Measurements from ENCODE around the gene MALT1.
A peak's percentile ranks its signal among the peaks of the same experiment; 100 is the strongest.

MALT1 gene

DNA sequence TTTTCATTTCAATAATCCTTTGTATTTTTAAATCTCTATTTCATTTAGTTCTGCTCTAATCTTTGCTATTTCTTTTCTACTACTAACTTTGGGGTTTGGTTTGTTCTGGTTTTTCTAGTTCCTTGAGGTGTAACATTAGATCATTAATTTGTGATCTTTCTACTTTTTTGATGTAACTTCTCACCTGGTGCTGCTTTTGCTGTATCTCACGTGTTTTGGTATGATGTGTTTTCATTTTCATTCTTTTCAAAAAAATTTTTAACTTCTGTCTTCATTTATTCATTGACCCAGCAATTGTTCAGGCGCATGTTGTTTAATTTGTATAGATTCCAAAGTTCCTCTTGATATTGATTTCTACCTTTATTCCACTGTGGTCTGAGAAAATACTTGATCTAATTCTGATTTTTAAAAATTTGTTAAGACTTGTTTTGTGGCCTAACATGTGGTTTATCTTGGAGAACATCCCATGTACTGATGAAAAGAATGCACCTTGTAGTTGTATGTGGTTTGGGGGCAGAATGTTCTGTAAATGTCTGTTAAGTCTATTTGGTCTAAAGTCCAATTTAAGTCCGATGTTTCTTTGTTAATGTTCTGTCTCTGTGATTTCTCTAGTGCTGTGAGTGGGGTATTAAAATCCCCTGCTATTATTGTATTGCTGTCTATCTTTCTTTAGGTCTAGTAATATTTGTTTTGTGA lies 17.3 kb upstream of the MALT1 start:
- Histone ChIP-seq H3K27me3 (ENCODE audit: low read depth, low read length) (no peaks in the 10 kb centered on the region), H3K79me2 (ENCODE audit: low read length) (no peaks in the 10 kb centered on the region), H2AFZ (ENCODE audit: low read depth, low read length) (no peak overlapping the region), H4K20me1 (ENCODE audit: insufficient read depth, low read length) (no peaks in the 10 kb centered on the region), H3K9me3 (ENCODE audit: insufficient read depth, low read length) (peaks cover 27% of the 10 kb centered on the region), H3K4me2 (ENCODE audit: low read length) (no peak overlapping the region), H3K4me3 (ENCODE audit: low read length) (no peak overlapping the region), H3K4me1 (ENCODE audit: low read length) (peaks cover 70% of the 10 kb centered on the region), H3K9ac (ENCODE audit: low read length) (no peak overlapping the region), H3K36me3 (replicated peaks; ENCODE audit: low read depth, low read length) (peaks cover 25% of the 10 kb centered on the region), H3K27ac (ENCODE audit: low read length) (no peak overlapping the region)
- no peak for TF ChIP-seq EZH2phosphoT487 (IDR thresholded peaks at IDR 0.05; ENCODE audit: low read depth)
- TF ChIP-seq, protein P1, sequence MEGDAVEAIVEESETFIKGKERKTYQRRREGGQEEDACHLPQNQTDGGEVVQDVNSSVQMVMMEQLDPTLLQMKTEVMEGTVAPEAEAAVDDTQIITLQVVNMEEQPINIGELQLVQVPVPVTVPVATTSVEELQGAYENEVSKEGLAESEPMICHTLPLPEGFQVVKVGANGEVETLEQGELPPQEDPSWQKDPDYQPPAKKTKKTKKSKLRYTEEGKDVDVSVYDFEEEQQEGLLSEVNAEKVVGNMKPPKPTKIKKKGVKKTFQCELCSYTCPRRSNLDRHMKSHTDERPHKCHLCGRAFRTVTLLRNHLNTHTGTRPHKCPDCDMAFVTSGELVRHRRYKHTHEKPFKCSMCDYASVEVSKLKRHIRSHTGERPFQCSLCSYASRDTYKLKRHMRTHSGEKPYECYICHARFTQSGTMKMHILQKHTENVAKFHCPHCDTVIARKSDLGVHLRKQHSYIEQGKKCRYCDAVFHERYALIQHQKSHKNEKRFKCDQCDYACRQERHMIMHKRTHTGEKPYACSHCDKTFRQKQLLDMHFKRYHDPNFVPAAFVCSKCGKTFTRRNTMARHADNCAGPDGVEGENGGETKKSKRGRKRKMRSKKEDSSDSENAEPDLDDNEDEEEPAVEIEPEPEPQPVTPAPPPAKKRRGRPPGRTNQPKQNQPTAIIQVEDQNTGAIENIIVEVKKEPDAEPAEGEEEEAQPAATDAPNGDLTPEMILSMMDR (IDR thresholded peaks at IDR 0.05; ENCODE audit: low read depth, low read length), result no peak

DNA sequence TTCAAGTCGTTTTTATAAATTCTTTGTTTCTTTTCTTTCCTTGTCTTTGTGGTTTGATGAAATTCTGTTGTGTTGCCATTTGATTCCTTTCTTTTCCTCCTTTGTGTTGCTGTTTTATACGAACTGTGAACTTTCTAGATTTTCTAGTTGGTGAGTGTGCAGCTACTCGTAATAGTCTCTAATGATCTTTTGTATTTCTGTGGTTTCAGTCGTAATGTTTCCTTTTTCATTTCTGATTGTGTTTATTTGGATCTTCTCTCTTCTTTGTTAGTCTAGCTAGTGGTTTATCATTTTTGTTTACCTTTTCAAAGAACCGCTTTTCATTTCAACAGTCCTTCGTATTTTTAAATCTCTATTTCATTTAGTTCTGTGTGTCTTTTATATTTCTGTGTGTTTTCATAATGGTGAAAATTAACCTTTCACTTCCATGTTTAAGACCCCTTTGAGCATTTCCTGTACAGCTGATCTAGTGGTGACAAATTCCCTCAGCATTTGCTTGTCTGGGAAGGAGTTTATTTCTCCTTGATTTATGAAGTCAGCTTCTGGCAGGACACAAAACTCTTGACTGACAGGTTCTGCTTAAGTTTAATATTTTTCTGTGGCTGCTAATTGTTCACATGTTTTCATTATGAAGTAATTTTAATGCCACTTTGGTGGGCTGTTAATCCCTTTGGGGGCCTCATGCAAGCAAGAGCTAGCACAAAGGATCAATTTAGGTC lies 16.2 kb upstream of the MALT1 start:
- H3K4me1 ChIP-seq (ENCODE audit: low read length), result peaks cover 69% of the 10 kb centered on the region
- peaks cover 20% of the 10 kb centered on the region for H3K36me3 ChIP-seq (replicated peaks; ENCODE audit: low read depth, low read length)
- H3K4me2 ChIP-seq (ENCODE audit: low read length), result no peak overlapping the region
- peaks cover 22% of the 10 kb centered on the region for H3K9me3 ChIP-seq (ENCODE audit: insufficient read depth, low read length)
- H3K4me3 ChIP-seq (ENCODE audit: low read length), result no peak overlapping the region
- no peaks in the 10 kb centered on the region for H4K20me1 ChIP-seq (ENCODE audit: insufficient read depth, low read length)
- TF ChIP-seq, protein P1 (IDR thresholded peaks at IDR 0.05; ENCODE audit: low read depth, low read length), result no peak
- TF ChIP-seq EZH2phosphoT487 (IDR thresholded peaks at IDR 0.05; ENCODE audit: low read depth), result no peak
- no peak overlapping the region for H2AFZ ChIP-seq (ENCODE audit: low read depth, low read length)
- no peaks in the 10 kb centered on the region for H3K79me2 ChIP-seq (ENCODE audit: low read length)
- no peak overlapping the region for H3K9ac ChIP-seq (ENCODE audit: low read length)
- no peak overlapping the region for H3K27ac ChIP-seq (ENCODE audit: low read length)
- peaks cover under 1% of the 10 kb centered on the region; the same call in 1 of the 2 replicates for H3K27me3 ChIP-seq (ENCODE audit: low read depth, low read length)

DNA sequence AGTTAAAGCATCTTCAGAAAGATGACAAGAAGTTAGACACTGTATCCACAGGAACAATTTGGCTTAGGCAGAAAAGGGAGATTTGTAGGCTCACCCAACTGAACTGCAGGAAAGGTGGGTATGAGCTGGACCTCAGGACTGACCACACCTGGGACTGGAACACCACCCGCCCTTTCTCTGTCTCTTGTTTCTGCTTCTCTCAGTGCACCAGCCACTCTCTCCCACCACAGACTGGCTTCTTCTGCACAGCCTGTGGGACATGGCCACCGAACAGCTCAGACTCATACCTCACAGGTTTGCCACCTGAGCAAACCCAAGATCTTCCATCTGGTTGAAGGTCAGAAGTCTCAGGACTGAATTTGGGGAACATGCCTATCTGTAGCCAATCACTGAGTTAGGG lies 14.2 kb upstream of the MALT1 start:
- peak overlapping the region; percentile 74; the same call in 1 of the 2 replicates for H3K27ac ChIP-seq (ENCODE audit: low read length)
- H3K79me2 ChIP-seq (ENCODE audit: low read length), result no peaks in the 10 kb centered on the region
- H3K9me3 ChIP-seq (ENCODE audit: insufficient read depth, low read length), result peaks cover 22% of the 10 kb centered on the region
- peak overlapping the region; percentile 66 for H3K4me2 ChIP-seq (ENCODE audit: low read length)
- no peak overlapping the region for H3K4me3 ChIP-seq (ENCODE audit: low read length)
- H3K27me3 ChIP-seq (ENCODE audit: low read depth, low read length), result peaks cover 6% of the 10 kb centered on the region; the same call in 1 of the 2 replicates
- no peak overlapping the region for H2AFZ ChIP-seq (ENCODE audit: low read depth, low read length)
- H3K36me3 ChIP-seq (replicated peaks; ENCODE audit: low read depth, low read length), result peaks cover 20% of the 10 kb centered on the region
- peaks cover 72% of the 10 kb centered on the region for H3K4me1 ChIP-seq (ENCODE audit: low read length)
- no peaks in the 10 kb centered on the region for H4K20me1 ChIP-seq (ENCODE audit: insufficient read depth, low read length)
- peak overlapping the region; percentile 49; the same call in 1 of the 2 replicates for H3K9ac ChIP-seq (ENCODE audit: low read length)
- TF ChIP-seq, protein P1 (IDR thresholded peaks at IDR 0.05; ENCODE audit: low read depth, low read length), result no peak
- TF ChIP-seq EZH2phosphoT487 (IDR thresholded peaks at IDR 0.05; ENCODE audit: low read depth), result no peak

DNA sequence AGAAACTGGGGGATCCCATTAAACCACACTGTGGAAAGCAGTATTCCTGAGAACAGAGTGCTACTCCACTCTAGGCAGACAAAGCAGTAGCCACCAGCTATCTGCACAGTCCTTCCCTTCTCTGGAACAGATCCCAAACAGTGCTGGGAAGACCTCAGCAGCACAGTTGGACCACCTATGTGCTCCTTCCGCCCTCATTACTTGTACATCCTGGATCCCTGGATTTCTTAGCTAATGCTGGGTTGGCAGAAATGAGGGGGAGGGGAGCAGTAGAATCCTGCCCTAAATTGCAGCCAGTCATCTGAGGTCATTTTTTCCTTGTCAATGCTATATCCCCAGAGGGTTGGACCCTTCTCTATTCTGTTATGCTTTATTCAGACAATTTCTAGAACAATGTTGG lies 13.8 kb upstream of the MALT1 start:
- peaks cover 7% of the 10 kb centered on the region; the same call in 1 of the 2 replicates for H3K27me3 ChIP-seq (ENCODE audit: low read depth, low read length)
- H3K79me2 ChIP-seq (ENCODE audit: low read length), result no peaks in the 10 kb centered on the region
- H3K27ac ChIP-seq (ENCODE audit: low read length), result peak overlapping the region; percentile 74
- peaks cover 73% of the 10 kb centered on the region for H3K4me1 ChIP-seq (ENCODE audit: low read length)
- peak overlapping the region; percentile 13 for H2AFZ ChIP-seq (ENCODE audit: low read depth, low read length)
- no peaks in the 10 kb centered on the region for H4K20me1 ChIP-seq (ENCODE audit: insufficient read depth, low read length)
- TF ChIP-seq, protein P1 (IDR thresholded peaks at IDR 0.05; ENCODE audit: low read depth, low read length), result no peak
- TF ChIP-seq EZH2phosphoT487 (IDR thresholded peaks at IDR 0.05; ENCODE audit: low read depth), result no peak
- H3K4me2 ChIP-seq (ENCODE audit: low read length), result peak overlapping the region; percentile 66
- peak overlapping the region; percentile 61 for H3K4me3 ChIP-seq (ENCODE audit: low read length)
- peak overlapping the region; percentile 49 for H3K9ac ChIP-seq (ENCODE audit: low read length)
- peaks cover 22% of the 10 kb centered on the region for H3K9me3 ChIP-seq (ENCODE audit: insufficient read depth, low read length)
- H3K36me3 ChIP-seq (replicated peaks; ENCODE audit: low read depth, low read length), result peaks cover 20% of the 10 kb centered on the region

Data from OCI-LY3 (cell line).